Measurements from ENCODE around the gene SHB.

Gene SHB

GRCh38 chr9:37997636-37998374 is 71.2 kb downstream of the SHB start:
- H3K27me3 ChIP-seq (ENCODE audit: insufficient read depth, low read length) = no peaks in the 10 kb centered on the region
- H2AFZ ChIP-seq (ENCODE audit: low read length) = no peak overlapping the region
- H3F3A ChIP-seq (ENCODE audit: insufficient read depth, low read length) = no peaks in the 10 kb centered on the region
- H3K36me3 ChIP-seq (ENCODE audit: insufficient read depth, low read length) = no peaks in the 10 kb centered on the region
- no peaks in the 10 kb centered on the region for H3K4me1 ChIP-seq (ENCODE audit: insufficient read depth, low read length, severe bottlenecking)
- H3K9ac ChIP-seq (ENCODE audit: low read length) = no peak overlapping the region
- H3K4me2 ChIP-seq (ENCODE audit: low read length) = no peak overlapping the region
- H3K79me2 ChIP-seq (ENCODE audit: insufficient read depth, low read length) = no peaks in the 10 kb centered on the region
- TF ChIP-seq EZH2 (IDR thresholded peaks at IDR 0.05; ENCODE audit: borderline replicate concordance, low read length) (no peak), CTCF (IDR thresholded peaks at IDR 0.05; ENCODE audit: low read length) (no peak)
- H3K27ac ChIP-seq (ENCODE audit: low read depth, low read length, poor library complexity, severe bottlenecking) = no peak overlapping the region
- H4K20me1 ChIP-seq (ENCODE audit: insufficient read depth, low read length) = no peaks in the 10 kb centered on the region
- H3K9me3 ChIP-seq (ENCODE audit: low read length) = no peaks in the 10 kb centered on the region
- H3K4me3 ChIP-seq (ENCODE audit: low read depth, low read length, poor library complexity, severe bottlenecking) = no peak overlapping the region
- H3K9me2 ChIP-seq (ENCODE audit: low read depth, low read length) = no peaks in the 10 kb centered on the region

GRCh38 chr9:37996819-37997217 is 72.2 kb downstream of the SHB start:
- Histone ChIP-seq H3K9me3 (ENCODE audit: low read length) (no peaks in the 10 kb centered on the region), H3F3A (ENCODE audit: insufficient read depth, low read length) (no peaks in the 10 kb centered on the region), H3K9ac (ENCODE audit: low read length) (no peak overlapping the region), H3K27ac (ENCODE audit: low read depth, low read length, poor library complexity, severe bottlenecking) (no peak overlapping the region), H3K4me1 (ENCODE audit: insufficient read depth, low read length, severe bottlenecking) (no peaks in the 10 kb centered on the region), H4K20me1 (ENCODE audit: insufficient read depth, low read length) (no peaks in the 10 kb centered on the region), H2AFZ (ENCODE audit: low read length) (no peak overlapping the region), H3K4me3 (ENCODE audit: low read depth, low read length, poor library complexity, severe bottlenecking) (no peak overlapping the region), H3K9me2 (ENCODE audit: low read depth, low read length) (no peaks in the 10 kb centered on the region), H3K36me3 (ENCODE audit: insufficient read depth, low read length) (no peaks in the 10 kb centered on the region), H3K4me2 (ENCODE audit: low read length) (no peak overlapping the region), H3K27me3 (ENCODE audit: insufficient read depth, low read length) (no peaks in the 10 kb centered on the region), H3K79me2 (ENCODE audit: insufficient read depth, low read length) (no peaks in the 10 kb centered on the region)
- TF ChIP-seq EZH2 (IDR thresholded peaks at IDR 0.05; ENCODE audit: borderline replicate concordance, low read length) (no peak), CTCF (IDR thresholded peaks at IDR 0.05; ENCODE audit: low read length) (no peak)

- Histone ChIP-seq H3K4me2 (ENCODE audit: low read length) (no peak overlapping the region), H4K20me1 (ENCODE audit: insufficient read depth, low read length) (no peaks in the 10 kb centered on the region), H3K9ac (ENCODE audit: low read length) (no peak overlapping the region), H3K4me1 (ENCODE audit: insufficient read depth, low read length, severe bottlenecking) (no peaks in the 10 kb centered on the region), H2AFZ (ENCODE audit: low read length) (no peak overlapping the region), H3K9me2 (ENCODE audit: low read depth, low read length) (no peaks in the 10 kb centered on the region), H3K9me3 (ENCODE audit: low read length) (no peaks in the 10 kb centered on the region), H3K4me3 (ENCODE audit: low read depth, low read length, poor library complexity, severe bottlenecking) (no peak overlapping the region), H3K27me3 (ENCODE audit: insufficient read depth, low read length) (no peaks in the 10 kb centered on the region), H3K27ac (ENCODE audit: low read depth, low read length, poor library complexity, severe bottlenecking) (no peak overlapping the region), H3F3A (ENCODE audit: insufficient read depth, low read length) (no peaks in the 10 kb centered on the region), H3K36me3 (ENCODE audit: insufficient read depth, low read length) (no peaks in the 10 kb centered on the region), H3K79me2 (ENCODE audit: insufficient read depth, low read length) (no peaks in the 10 kb centered on the region)
- TF ChIP-seq EZH2 (IDR thresholded peaks at IDR 0.05; ENCODE audit: borderline replicate concordance, low read length) = no peak
- TF ChIP-seq CTCF (IDR thresholded peaks at IDR 0.05; ENCODE audit: low read length) = no peak
These were observed 72.8 kb downstream of the SHB start for GRCh38 chr9:37995961-37996818.

Measured in OCI-LY1 (cell line).